MCF 10A (cell line): ENCODE results near the gene UBXN11. TPM values are rescaled to one million over a fixed set of nuclear protein-coding genes. Genes with fewer than 3 reads are reported as not detected.

Experiments
- BruUV-seq: library from RNA; stranded (reverse); fragments of 400-500 nt; replicated peaks from 2 replicates; lab custom pipeline; 2021; lab: Mats Ljungman, UMichigan
- CTCF ChIA-PET: fragments of 300-600 bp; sonication (Branson Sonifier 250); formaldehyde crosslinking; extraction: SDS; loops from one replicate; lab custom pipeline; 2021; ENCODE audit warnings: antibody characterized with exemption, inconsistent platforms; lab: Yijun Ruan, JAX
- POLR2A ChIA-PET: fragments of 300-600, 350-650 bp; sonication (Branson Sonifier 250); formaldehyde crosslinking; extraction: SDS; loops from one replicate; lab custom pipeline; 2020; ENCODE audit warnings: antibody characterized with exemption, inconsistent platforms; lab: Yijun Ruan, JAX
- DNase-seq: peaks from one replicate; pipeline ENCODE4 v3.0.0-alpha.2; 2018; ENCODE audit not compliant: unreplicated experiment
- H3K27ac Mint-ChIP-seq: one replicate; pipeline ENCODE4 v1.8.0; 2022; ENCODE audit warnings: mild to moderate bottlenecking, low read depth, mixed read lengths; ENCODE audit not compliant: unreplicated experiment
- H3K27me3 Mint-ChIP-seq: one replicate; pipeline ENCODE4 v1.8.0; 2022; ENCODE audit warnings: mixed read lengths; ENCODE audit not compliant: insufficient read depth, unreplicated experiment
- H3K36me3 Mint-ChIP-seq: one replicate; pipeline ENCODE4 v1.8.0; 2022; ENCODE audit warnings: mild to moderate bottlenecking, moderate library complexity, mixed read lengths; ENCODE audit not compliant: insufficient read depth, unreplicated experiment
- H3K4me1 Mint-ChIP-seq: one replicate; pipeline ENCODE4 v1.8.0; 2022; ENCODE audit warnings: mixed read lengths; ENCODE audit not compliant: insufficient read depth, unreplicated experiment
- H3K4me3 Mint-ChIP-seq: one replicate; pipeline ENCODE4 v1.8.0; 2022; ENCODE audit warnings: mild to moderate bottlenecking, moderate library complexity, mixed read lengths; ENCODE audit not compliant: unreplicated experiment
- H3K9me3 Mint-ChIP-seq: one replicate; pipeline ENCODE4 v1.8.0; 2022; ENCODE audit warnings: mixed read lengths; ENCODE audit not compliant: unreplicated experiment
- CTCF ChIP-seq: fragments of 200-600 bp; IDR thresholded peaks from one replicate; pipeline ENCODE4 v1.8.0; 2022; ENCODE audit warnings: antibody characterized with exemption, mild to moderate bottlenecking; ENCODE audit not compliant: unreplicated experiment
- intact Hi-C: fragments of 100-400 bp; cut with micrococcal nuclease; formaldehyde crosslinking; loops from 2 replicates; pipeline ENCODE4 v1.14.1; 2022
- total RNA-seq: library from RNA; stranded (reverse); gene quantifications from 2 replicates; pipeline ENCODE4 v1.2.3, GENCODE V29; 2022

Gene UBXN11
- total RNA-seq, 1 experiment from 2014 or later: 17.7 TPM

DNA sequence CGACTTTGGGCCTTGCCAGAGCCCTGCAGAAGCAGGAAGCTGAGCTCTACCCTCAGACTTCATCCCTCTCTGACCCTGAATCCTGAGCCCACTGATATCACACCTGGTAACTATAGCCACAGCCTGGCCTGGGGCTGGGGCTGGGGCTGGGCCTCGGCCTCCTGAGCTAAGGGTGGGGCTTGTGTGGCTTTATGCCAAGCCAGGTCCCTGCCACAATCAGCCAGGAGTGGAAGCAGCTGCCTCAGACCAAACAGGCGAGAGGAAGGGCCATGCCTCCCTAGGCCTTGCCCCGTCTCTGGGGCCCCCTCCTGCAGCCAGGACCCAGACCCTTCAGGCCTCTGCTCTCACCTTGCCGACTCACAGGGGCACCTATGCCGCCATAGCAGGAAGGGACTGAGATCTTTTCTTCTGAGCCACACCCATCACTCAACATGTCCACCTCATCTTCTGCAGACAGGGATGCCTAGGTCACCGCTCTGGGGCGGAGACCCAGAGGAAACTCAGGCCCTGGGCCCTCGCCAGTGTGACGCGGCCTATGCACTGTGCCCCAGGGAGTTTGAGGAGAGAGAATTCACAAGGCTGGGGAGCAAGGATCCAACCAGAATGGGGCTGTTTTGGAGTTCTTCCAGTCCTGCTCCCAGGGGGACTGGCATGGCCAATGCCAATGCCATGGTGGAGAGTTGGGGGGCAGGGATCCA is 5.7 kb downstream of the UBXN11 start:
- Mint-ChIP-seq H3K27ac (no peak overlapping the region), H3K4me1 (peaks cover 9% of the 10 kb centered on the region), H3K9me3 (no peaks in the 10 kb centered on the region), H3K27me3 (no peaks in the 10 kb centered on the region), H3K36me3 (peaks cover 6% of the 10 kb centered on the region), H3K4me3 (no peak overlapping the region)
- DNase-seq: no peak
- no TSS peak for BruUV-seq
- ChIA-PET POLR2A (interaction anchor here (0.6 to 1.8 kb wide), 2 partner anchors 15 to 105 kb away, joined by 3 to 5 read pairs; no protein-coding TSS in a partner anchor), CTCF (interaction anchor here (0.7 to 1.5 kb wide), 2 partner anchors 15 to 65 kb away, joined by 6 to 7 read pairs; no protein-coding TSS in a partner anchor)
- TF ChIP-seq CTCF: no peak
- intact Hi-C loops: no loop called here

DNA sequence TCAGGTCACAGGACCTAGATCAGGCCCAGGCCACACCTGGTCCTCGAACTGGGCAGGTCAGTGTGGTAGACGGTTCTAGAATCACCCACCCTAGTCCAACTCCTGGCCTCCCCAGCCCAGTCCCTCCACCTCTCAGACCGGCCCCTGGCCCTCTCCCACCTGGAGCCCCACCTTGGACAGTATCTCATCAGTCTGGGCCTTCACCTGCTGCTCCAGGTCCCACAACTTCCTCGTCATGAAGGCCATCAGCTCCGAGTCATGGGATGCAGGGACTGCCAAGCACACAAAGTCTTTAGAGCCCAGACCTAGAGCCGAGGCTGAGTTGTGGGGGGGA is 8.7 kb downstream of the UBXN11 start:
- H3K9me3 Mint-ChIP-seq: no peaks in the 10 kb centered on the region
- no peak overlapping the region for H3K4me3 Mint-ChIP-seq
- ChIA-PET CTCF (interaction anchor here (0.5 to 0.6 kb wide), 3 partner anchors 25 to 125 kb away, joined by 3 read pairs; no protein-coding TSS in a partner anchor), POLR2A (interaction anchor here (0.5 to 0.6 kb wide), 2 partner anchors 13 to 15 kb away, joined by 3 to 4 read pairs; no protein-coding TSS in a partner anchor)
- H3K4me1 Mint-ChIP-seq: peaks cover 5% of the 10 kb centered on the region
- no peaks in the 10 kb centered on the region for H3K27me3 Mint-ChIP-seq
- DNase-seq: no peak
- BruUV-seq: no TSS peak
- intact Hi-C loops: no loop called here
- H3K27ac Mint-ChIP-seq: no peak overlapping the region
- TF ChIP-seq CTCF: no peak
- H3K36me3 Mint-ChIP-seq: peaks cover 10% of the 10 kb centered on the region

- ChIA-PET CTCF (interaction anchor here (0.5 to 1.0 kb wide), 2 partner anchors 21 to 124 kb away, joined by 3 read pairs; no protein-coding TSS in a partner anchor), POLR2A (interaction anchor here (0.5 to 1.5 kb wide), 3 partner anchors 12 to 14 kb away, joined by 3 to 4 read pairs (median 3); no protein-coding TSS in a partner anchor)
- H3K27me3 Mint-ChIP-seq: no peaks in the 10 kb centered on the region
- no TSS peak for BruUV-seq
- no peaks in the 10 kb centered on the region for H3K9me3 Mint-ChIP-seq
- H3K36me3 Mint-ChIP-seq: peaks cover 11% of the 10 kb centered on the region
- DNase-seq: no peak
- intact Hi-C loops: no loop called here
- H3K4me1 Mint-ChIP-seq: peaks cover 5% of the 10 kb centered on the region
- TF ChIP-seq CTCF: no peak
- H3K4me3 Mint-ChIP-seq: no peak overlapping the region
- H3K27ac Mint-ChIP-seq: no peak overlapping the region
Observed at GRCh38 chr1:26297057-26297790, 9.2 kb downstream of the UBXN11 start.
